ENCODE data around the gene TGFBI.

- TF ChIP-seq CTCF (IDR thresholded peaks at IDR 0.05) (no peak), POLR2A (IDR thresholded peaks at IDR 0.05) (no peak)
Measured at GRCh38 chr5:136089791-136090190, 61.0 kb downstream of the TGFBI start.

Data from esophagus squamous epithelium (tissue), 4 donors.